WTC11 (cell line): ENCODE measurements around the gene MIOX. TPM values are rescaled to one million over a fixed set of nuclear protein-coding genes. Genes with fewer than 3 reads are reported as not detected.

Experiments
- ATAC-seq: fragments of 200-7000 bp; cut with Tn5 transposase; 2 replicates; pipeline ENCODE4 v1.10.0; 2021; ENCODE audit warnings: mild to moderate bottlenecking, moderate library complexity
- CTCF ChIA-PET: fragments of 300-600 bp; sonication (Branson Sonifier 250); formaldehyde crosslinking; loops from one replicate; lab custom pipeline; 2021; ENCODE audit warnings: antibody characterized with exemption; lab: Charles Lee
- POLR2A ChIA-PET: fragments of 350-600 bp; sonication (Branson Sonifier 250); formaldehyde crosslinking; loops from one replicate; lab custom pipeline; 2021; ENCODE audit warnings: antibody characterized with exemption; lab: Charles Lee
- DNase-seq: peaks from one replicate; pipeline ENCODE4 v3.0.0; 2021; ENCODE audit warnings: low spot score
- H3K27ac Mint-ChIP-seq: 2 replicates; pipeline ENCODE4 v1.8.0; 2021; ENCODE audit warnings: mixed read lengths
- H3K27me3 Mint-ChIP-seq: 2 replicates; pipeline ENCODE4 v1.8.0; 2021; ENCODE audit warnings: low read depth, mild to moderate bottlenecking, moderate library complexity, mixed read lengths
- H3K36me3 Mint-ChIP-seq: 2 replicates; pipeline ENCODE4 v1.8.0; 2021; ENCODE audit warnings: mixed read lengths
- H3K4me1 Mint-ChIP-seq: 2 replicates; pipeline ENCODE4 v1.8.0; 2022; ENCODE audit warnings: mixed read lengths
- H3K4me3 Mint-ChIP-seq: 2 replicates; pipeline ENCODE4 v1.8.0; 2021; ENCODE audit warnings: mild to moderate bottlenecking, moderate library complexity, mixed read lengths
- H3K9me3 Mint-ChIP-seq: 2 replicates; pipeline ENCODE4 v1.8.0; 2021; ENCODE audit warnings: mixed read lengths
- ATF3 ChIP-seq: sonication (generic); formaldehyde crosslinking; conservative IDR thresholded peaks from 2 replicates; pipeline ENCODE4 v1.8.1; 2022; ENCODE audit warnings: mild to moderate bottlenecking, missing genetic modification reagents
- CDX4 ChIP-seq: fragments of 250-450 bp; sonication (Bioruptor Pico); IDR thresholded peaks from 2 replicates; pipeline ENCODE4 v1.9.0; 2021; ENCODE audit warnings: moderate library complexity, mild to moderate bottlenecking, inconsistent platforms, borderline replicate concordance
- CREM ChIP-seq: sonication (generic); formaldehyde crosslinking; IDR thresholded peaks from 2 replicates; pipeline ENCODE4 v1.8.1; 2022; ENCODE audit warnings: mild to moderate bottlenecking, missing genetic modification reagents, moderate library complexity
- ELF4 ChIP-seq: sonication (generic); formaldehyde crosslinking; IDR thresholded peaks from 2 replicates; pipeline ENCODE4 v1.8.1; 2022; ENCODE audit warnings: low read depth, mild to moderate bottlenecking, moderate library complexity, missing genetic modification reagents
- EMX1 ChIP-seq: fragments of 250-450 bp; sonication (Bioruptor Pico); IDR thresholded peaks from 2 replicates; pipeline ENCODE4 v1.8.0; 2021; ENCODE audit warnings: mild to moderate bottlenecking
- ERG ChIP-seq: fragments of 250-450 bp; sonication (Bioruptor Pico); IDR thresholded peaks from 2 replicates; pipeline ENCODE4 v1.8.0; 2021; ENCODE audit warnings: mild to moderate bottlenecking
- ESRRA ChIP-seq: sonication (generic); formaldehyde crosslinking; IDR thresholded peaks from 2 replicates; pipeline ENCODE4 v1.8.1; 2022; ENCODE audit warnings: mild to moderate bottlenecking, missing genetic modification reagents, borderline replicate concordance
- HMGXB4 ChIP-seq: sonication (generic); formaldehyde crosslinking; IDR thresholded peaks from 2 replicates; pipeline ENCODE4 v1.8.1; 2023; ENCODE audit warnings: mild to moderate bottlenecking, moderate library complexity, missing genetic modification reagents
- JAZF1 ChIP-seq: fragments of 250-450 bp; sonication (Bioruptor Pico); IDR thresholded peaks from 2 replicates; pipeline ENCODE4 v1.9.0; 2021; ENCODE audit warnings: moderate library complexity, mild to moderate bottlenecking, inconsistent platforms
- PRRX2 ChIP-seq: fragments of 250-450 bp; sonication (Bioruptor Pico); IDR thresholded peaks from 2 replicates; pipeline ENCODE4 v1.8.0; 2021; ENCODE audit warnings: mild to moderate bottlenecking
- RELA ChIP-seq: sonication (generic); formaldehyde crosslinking; IDR thresholded peaks from 2 replicates; pipeline ENCODE4 v1.8.1; 2022; ENCODE audit warnings: missing genetic modification reagents, mild to moderate bottlenecking, borderline replicate concordance
- SMAD4 ChIP-seq: sonication (generic); formaldehyde crosslinking; IDR thresholded peaks from 2 replicates; pipeline ENCODE4 v1.8.0; 2022; ENCODE audit warnings: mild to moderate bottlenecking, missing genetic modification reagents
- USF2 ChIP-seq: sonication (generic); formaldehyde crosslinking; IDR thresholded peaks from 2 replicates; pipeline ENCODE4 v1.8.1; 2023; ENCODE audit warnings: mild to moderate bottlenecking, missing genetic modification reagents, moderate library complexity
- ZMAT4 ChIP-seq: fragments of 250-450 bp; sonication (Bioruptor Pico); IDR thresholded peaks from 2 replicates; pipeline ENCODE4 v1.9.0; 2021; ENCODE audit warnings: mild to moderate bottlenecking
- ZNF317 ChIP-seq: sonication (generic); formaldehyde crosslinking; IDR thresholded peaks from 2 replicates; pipeline ENCODE4 v1.8.1; 2023; ENCODE audit warnings: low read depth, mild to moderate bottlenecking, moderate library complexity, missing genetic modification reagents, borderline replicate concordance
- ZNF671 ChIP-seq: fragments of 250-450 bp; sonication (Bioruptor Pico); IDR thresholded peaks from 2 replicates; pipeline ENCODE4 v1.8.0; 2021; ENCODE audit warnings: mild to moderate bottlenecking
- total RNA-seq: library from RNA; stranded (reverse); gene quantifications from 3 replicates; pipeline ENCODE4 v1.2.3, GENCODE V29; 2021

The MIOX gene
- total RNA-seq, 1 experiment from 2014 or later = 0.33 TPM

GRCh38 chr22:50522806-50523438, 36.3 kb downstream of the MIOX start:
- Mint-ChIP-seq H3K4me1 (peaks cover 13% of the 10 kb centered on the region), H3K27me3 (peaks cover 14% of the 10 kb centered on the region), H3K36me3 (peaks cover 7% of the 10 kb centered on the region), H3K9me3 (no peaks in the 10 kb centered on the region), H3K4me3 (no peak overlapping the region), H3K27ac (no peak overlapping the region)
- ChIA-PET POLR2A (no interaction called here), CTCF (interaction anchor here (0.8 to 1.2 kb wide), 2 partner anchors 25 to 40 kb away, joined by 3 read pairs; partner anchors contain the start of gene SYCE3)
- no peak for TF ChIP-seq ERG (CRISPR knock-in tag)
- no peak for TF ChIP-seq ESRRA (CRISPR knock-in tag)
- DNase-seq = no peak
- ATAC-seq = no peak

- POLR2A ChIA-PET = no interaction called here
- Mint-ChIP-seq H3K36me3 (peaks cover 7% of the 10 kb centered on the region), H3K9me3 (no peaks in the 10 kb centered on the region), H3K4me1 (peaks cover 13% of the 10 kb centered on the region), H3K4me3 (no peak overlapping the region), H3K27ac (no peak overlapping the region), H3K27me3 (peaks cover 19% of the 10 kb centered on the region)
- TF ChIP-seq ZNF671 (CRISPR knock-in tag) (no peak), ATF3 (CRISPR knock-in tag) (no peak), EMX1 (no peak)
- CTCF ChIA-PET = interaction anchor here (4.3 kb wide), 1 partner anchor 15 kb away, joined by 60 read pairs; the partner anchor contains the start of genes LMF2 and NCAPH2
- no peak for ATAC-seq
- DNase-seq = no peak
These were observed 36.8 kb downstream of the MIOX start for GRCh38 chr22:50523458-50523805.

- DNase-seq = no peak
- TF ChIP-seq ZNF317 (CRISPR knock-in tag) (no peak), HMGXB4 (CRISPR knock-in tag) (no peak), PRRX2 (CRISPR knock-in tag) (no peak), ZMAT4 (CRISPR knock-in tag) (no peak), RELA (no peak), ESRRA (CRISPR knock-in tag) (no peak), SMAD4 (CRISPR knock-in tag) (no peak), CDX4 (CRISPR knock-in tag) (no peak), JAZF1 (CRISPR knock-in tag) (no peak), CREM (CRISPR knock-in tag) (no peak), ELF4 (CRISPR knock-in tag) (no peak), USF2 (CRISPR knock-in tag) (no peak), ZNF671 (CRISPR knock-in tag) (no peak), EMX1 (no peak)
- H3K36me3 Mint-ChIP-seq = peaks cover 7% of the 10 kb centered on the region
- H3K27me3 Mint-ChIP-seq = peaks cover 25% of the 10 kb centered on the region
- peaks cover 13% of the 10 kb centered on the region for H3K4me1 Mint-ChIP-seq
- ChIA-PET POLR2A (interaction anchor here (1.3 to 2.3 kb wide), 2 partner anchors 14 to 16 kb away, joined by 4 to 13 read pairs; partner anchors contain the start of genes LMF2 and NCAPH2), CTCF (interaction anchor here (1.8 to 4.3 kb wide), 9 partner anchors 12 to 175 kb away, joined by 7 to 60 read pairs (median 15); partner anchors contain the start of genes ARSA, LMF2, NCAPH2 and SYCE3)
- H3K9me3 Mint-ChIP-seq = no peaks in the 10 kb centered on the region
- H3K27ac Mint-ChIP-seq = peak overlapping the region; percentile 84; the same call in 1 of the 2 replicates
- peak overlapping the region; percentile 82 for H3K4me3 Mint-ChIP-seq
- ATAC-seq = no peak
These were observed 37.4 kb downstream of the MIOX start for GRCh38 chr22:50523806-50524675.
